DOHH2 (cell line): ENCODE measurements around the gene ADAMTS2.

Experiments used
- CTCF ChIP-seq: fragments of 200-600 bp; sonication (generic); IDR thresholded peaks from one replicate; pipeline ENCODE4 v1.5.1; 2014; ENCODE audit warnings: antibody characterized with exemption, mild to moderate bottlenecking, low read depth, low read length; ENCODE audit not compliant: poor library complexity, severe bottlenecking
- EZH2phosphoT487 ChIP-seq: fragments of 200-600 bp; sonication (generic); IDR thresholded peaks from 2 replicates; pipeline ENCODE4 v1.6.1; 2017; ENCODE audit warnings: borderline replicate concordance, mild to moderate bottlenecking, antibody characterized with exemption, low read length, moderate library complexity, mixed read lengths

GRCh38 chr5:179242676-179243075, 102.6 kb downstream of the ADAMTS2 start:
- TF ChIP-seq CTCF (no peak), EZH2phosphoT487 (no peak)
